A673 (cell line): Measurements from ENCODE around the gene VAV2. TPM values are rescaled to one million over a fixed set of nuclear protein-coding genes. Genes with fewer than 3 reads are reported as not detected.

Source experiments
- BruUV-seq: library from RNA; stranded (reverse); fragments of 400-500 nt; replicated peaks from 2 replicates; lab custom pipeline; 2021; lab: Mats Ljungman, UMichigan
- CTCF ChIA-PET: fragments of 300-600 bp; sonication (Branson Sonifier 250); formaldehyde crosslinking; loops from one replicate; lab custom pipeline; 2022; ENCODE audit warnings: antibody characterized with exemption; lab: Charles Lee
- POLR2A ChIA-PET: fragments of 300-600 bp; sonication (Branson Sonifier 250); formaldehyde crosslinking; loops from one replicate; lab custom pipeline; 2022; ENCODE audit warnings: antibody characterized with exemption; ENCODE audit not compliant: low non-redundant PET; lab: Charles Lee
- DNase-seq: peaks from one replicate; pipeline ENCODE4 v3.0.0-alpha.2; 2015; ENCODE audit warnings: low spot score
- H3K27ac ChIP-seq: fragments of 200-600 bp; sonication (generic); 2 replicates; pipeline ENCODE4 v1.5.1; 2016; ENCODE audit warnings: mixed run types, low read depth, mild to moderate bottlenecking, mixed read lengths, antibody characterized with exemption, low read length; ENCODE audit not compliant: poor library complexity, severe bottlenecking
- H3K27me3 ChIP-seq: fragments of 200-600 bp; sonication (generic); replicated peaks from 2 replicates; pipeline ENCODE4 v1.6.1; 2017; ENCODE audit warnings: mixed run types, low read depth, mild to moderate bottlenecking, mixed read lengths, antibody characterized with exemption, low read length; ENCODE audit not compliant: insufficient read depth, poor library complexity
- H3K36me3 ChIP-seq: fragments of 200-600 bp; sonication (generic); 2 replicates; pipeline ENCODE4 v1.6.1; 2016; ENCODE audit warnings: mixed run types, mild to moderate bottlenecking, mixed read lengths, antibody characterized with exemption, low read length; ENCODE audit not compliant: insufficient read depth, poor library complexity, severe bottlenecking
- H3K4me1 ChIP-seq: fragments of 200-600 bp; sonication (generic); 2 replicates; pipeline ENCODE4 v1.6.1; 2017; ENCODE audit warnings: mixed run types, mild to moderate bottlenecking, mixed read lengths, antibody characterized with exemption, low read length; ENCODE audit not compliant: insufficient read depth, poor library complexity, severe bottlenecking
- H3K4me3 ChIP-seq: fragments of 200-600 bp; sonication (generic); 2 replicates; pipeline ENCODE4 v1.5.1; 2016; ENCODE audit warnings: low read depth, mixed run types, mild to moderate bottlenecking, mixed read lengths, low read length; ENCODE audit not compliant: poor library complexity, severe bottlenecking
- H3K9me3 ChIP-seq: fragments of 200-600 bp; sonication (generic); 2 replicates; pipeline ENCODE4 v1.6.1; 2016; ENCODE audit warnings: mixed run types, low read depth, mild to moderate bottlenecking, mixed read lengths, antibody characterized with exemption, low read length; ENCODE audit not compliant: poor library complexity, severe bottlenecking
- CTCF ChIP-seq: fragments of 300-800, 200-600 bp; sonication (generic); conservative IDR thresholded peaks from 2 replicates; pipeline ENCODE4 v1.5.1; 2017; ENCODE audit warnings: low read depth, mild to moderate bottlenecking, antibody characterized with exemption, low read length, moderate library complexity, mixed read lengths
- EZH2 ChIP-seq: fragments of 200-600 bp; sonication (generic); IDR thresholded peaks from 2 replicates; pipeline ENCODE4 v1.6.1; 2017; ENCODE audit warnings: borderline replicate concordance, low read depth, mild to moderate bottlenecking, mixed read lengths, antibody characterized with exemption, low read length; ENCODE audit not compliant: poor library complexity, severe bottlenecking
- intact Hi-C: fragments of 100-400 bp; cut with micrococcal nuclease; formaldehyde crosslinking; loops from one replicate; pipeline ENCODE4 v1.10.0; 2022; ENCODE audit not compliant: unreplicated experiment
- total RNA-seq: library from RNA; stranded (reverse); gene quantifications from 2 replicates; pipeline ENCODE4 v1.2.3, GENCODE V29; 2021

The VAV2 gene
- total RNA-seq, 1 experiment from 2014 or later = 16.4 TPM

DNA sequence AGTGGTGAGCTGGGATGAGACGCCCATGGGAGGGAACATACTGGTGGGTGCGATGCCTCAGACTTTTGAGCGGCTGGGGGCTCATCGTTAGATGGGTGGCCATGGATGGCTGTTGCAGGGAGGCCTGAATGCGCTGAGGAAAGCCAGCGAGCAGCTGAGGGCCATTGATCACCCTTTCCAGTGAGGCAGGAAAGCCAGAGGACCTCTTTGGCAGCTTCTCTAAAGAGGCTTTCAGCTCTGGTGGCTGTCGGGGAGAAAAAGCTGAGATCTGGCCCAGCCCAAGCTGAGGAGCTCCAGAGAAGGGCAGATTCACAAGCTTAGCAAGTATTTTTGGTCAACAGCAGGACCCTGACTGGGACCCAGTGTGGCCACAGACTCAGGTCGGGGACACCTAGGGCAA lies 13.3 kb upstream of the VAV2 start:
- BruUV-seq = no TSS peak
- no peak for DNase-seq
- Histone ChIP-seq H3K4me1 (no peaks in the 10 kb centered on the region), H3K4me3 (no peak overlapping the region), H3K36me3 (no peaks in the 10 kb centered on the region), H3K9me3 (no peaks in the 10 kb centered on the region), H3K27me3 (no peaks in the 10 kb centered on the region), H3K27ac (no peak overlapping the region)
- ChIA-PET POLR2A (no interaction called here), CTCF (no interaction called here)
- intact Hi-C loops = no loop called here
- TF ChIP-seq EZH2 (no peak), CTCF (no peak)

DNA sequence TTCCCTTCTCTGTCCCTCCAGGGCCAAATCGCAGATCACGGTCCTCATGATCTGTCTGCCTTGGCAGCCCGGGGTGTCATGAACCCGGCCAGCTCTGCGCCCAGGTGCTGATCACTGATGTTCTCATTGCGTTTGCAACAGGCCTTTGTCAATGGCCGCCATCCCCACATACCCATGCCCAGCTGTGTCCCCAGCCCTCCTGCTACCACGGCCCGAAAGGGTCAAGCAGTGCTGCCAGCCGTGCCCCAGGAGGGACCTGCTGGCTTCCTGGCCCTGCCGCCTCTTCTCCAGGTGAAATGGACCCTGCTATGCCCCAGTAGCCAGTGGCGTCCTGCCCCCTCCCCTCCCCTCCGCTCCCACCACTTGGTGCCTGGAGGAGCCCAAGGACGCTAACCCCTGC lies 12.8 kb upstream of the VAV2 start:
- Histone ChIP-seq H3K4me3 (no peak overlapping the region), H3K9me3 (no peaks in the 10 kb centered on the region), H3K27me3 (no peaks in the 10 kb centered on the region), H3K36me3 (no peaks in the 10 kb centered on the region), H3K27ac (no peak overlapping the region), H3K4me1 (no peaks in the 10 kb centered on the region)
- no peak for DNase-seq
- no TSS peak for BruUV-seq
- intact Hi-C loops = no loop called here
- TF ChIP-seq CTCF (no peak), EZH2 (no peak)
- CTCF ChIA-PET = no interaction called here
- POLR2A ChIA-PET = no interaction called here

DNA sequence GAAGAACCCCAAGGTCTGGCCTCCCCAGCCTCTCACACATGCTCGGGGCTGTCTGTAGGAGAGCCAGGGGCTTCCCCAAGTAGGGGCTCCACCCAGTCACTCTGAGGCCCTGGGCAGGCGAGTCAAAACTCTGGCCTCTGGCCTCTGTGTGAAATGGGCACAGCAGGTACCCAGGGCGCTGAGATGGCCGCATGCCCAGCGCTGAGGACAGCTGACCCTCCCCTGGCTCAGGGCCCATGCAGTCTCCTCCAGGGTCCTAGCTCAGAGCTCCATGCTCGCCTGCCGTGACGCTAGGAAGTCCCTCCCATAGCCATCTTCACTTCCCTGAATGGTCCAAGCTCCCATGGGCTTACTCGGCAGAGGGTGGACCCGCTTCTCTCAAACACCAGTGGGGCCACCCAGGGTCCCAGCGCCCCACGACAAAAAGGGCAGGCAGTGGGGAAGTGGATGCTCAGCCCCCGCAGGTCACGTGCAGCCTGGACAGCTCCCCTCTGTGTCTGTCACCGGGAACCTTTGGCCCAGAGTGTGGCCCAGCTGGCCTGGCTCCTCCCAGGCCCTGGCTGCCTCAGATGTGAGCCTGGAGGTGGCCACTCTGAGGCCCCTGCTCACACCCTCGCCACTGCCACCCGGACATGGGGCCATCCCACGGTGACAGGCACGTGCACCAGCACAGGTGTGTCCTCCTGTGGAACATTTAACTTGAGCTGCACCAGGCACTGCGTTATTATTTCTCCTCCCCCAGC lies 12.2 kb upstream of the VAV2 start:
- no peaks in the 10 kb centered on the region for H3K9me3 ChIP-seq
- intact Hi-C loops = no loop called here
- H3K36me3 ChIP-seq = no peaks in the 10 kb centered on the region
- H3K27me3 ChIP-seq = no peaks in the 10 kb centered on the region
- DNase-seq = no peak
- TF ChIP-seq CTCF = no peak
- no peak for TF ChIP-seq EZH2
- no peaks in the 10 kb centered on the region for H3K4me1 ChIP-seq
- ChIA-PET CTCF (no interaction called here), POLR2A (no interaction called here)
- no TSS peak for BruUV-seq
- no peak overlapping the region for H3K4me3 ChIP-seq
- no peak overlapping the region for H3K27ac ChIP-seq
